SK-N-SH (cell line): Measurements from ENCODE around the gene TLNRD1.

Experiments
- CTCF ChIP-seq: fragments of 200-600 bp; sonication (generic); IDR thresholded peaks from 2 replicates; pipeline ENCODE4 v1.6.1; 2017; ENCODE audit warnings: antibody characterized with exemption, mild to moderate bottlenecking, moderate library complexity
- EP300 ChIP-seq, 2 experiments: IDR thresholded peaks; 2 replicates each; pipeline versions ENCODE4 v1.4.0 to v1.6.1; 2012; ENCODE audit warnings: borderline replicate concordance in 1 of 2, low read depth in 1 of 2, low read length in 1 of 2
- EZH2phosphoT487 ChIP-seq: fragments of 200-600 bp; sonication (generic); IDR thresholded peaks from 2 replicates; pipeline ENCODE4 v1.6.1; 2017; ENCODE audit warnings: low read depth, mixed run types, mild to moderate bottlenecking, antibody characterized with exemption, moderate library complexity, borderline replicate concordance
- FOXJ3 ChIP-seq: sonication (generic); formaldehyde crosslinking; IDR thresholded peaks from 2 replicates; pipeline ENCODE4 v1.5.1; 2020; ENCODE audit warnings: mild to moderate bottlenecking, missing genetic modification reagents
- FOXM1 ChIP-seq: IDR thresholded peaks from 2 replicates; pipeline ENCODE4 v1.4.0; 2012; ENCODE audit warnings: low read depth, mild to moderate bottlenecking
- MXI1 ChIP-seq: IDR thresholded peaks from 2 replicates; pipeline ENCODE4 v1.6.1; 2012; ENCODE audit warnings: mild to moderate bottlenecking, low read depth, low read length, improper control_type of control experiment
- RAD21 ChIP-seq: IDR thresholded peaks from 2 replicates; pipeline ENCODE4 v1.6.1; 2012; ENCODE audit warnings: mild to moderate bottlenecking, low read length
- REST ChIP-seq: IDR thresholded peaks from 2 replicates; pipeline ENCODE4 v1.6.1; 2012; ENCODE audit warnings: mild to moderate bottlenecking, low read depth, low read length, moderate library complexity
- RFX5 ChIP-seq: IDR thresholded peaks from 2 replicates; pipeline ENCODE4 v1.6.1; 2012; ENCODE audit warnings: mild to moderate bottlenecking, improper control_type of control experiment, low read length
- USF1 ChIP-seq: IDR thresholded peaks from 2 replicates; pipeline ENCODE4 v1.4.0; 2012; ENCODE audit warnings: low read depth, borderline replicate concordance
- USF2 ChIP-seq: fragments of 150-350 bp; IDR thresholded peaks from 2 replicates; pipeline ENCODE4 v1.6.1; 2017; ENCODE audit warnings: antibody characterized with exemption, low read length, low read depth, borderline replicate concordance

- TF ChIP-seq USF1 (no peak), CTCF (no peak), REST (no peak), EZH2phosphoT487 (no peak), RAD21 (no peak), EP300 (IDR thresholded peaks at IDR 0.05; ENCODE audit: borderline replicate concordance in 1 of 2, low read depth in 1 of 2, low read length in 1 of 2) (no peak), RFX5 (no peak), FOXM1 (no peak), MXI1 (no peak), USF2 (no peak), FOXJ3 (CRISPR knock-in tag) (no peak)
Observed at GRCh38 chr15:81011593-81011992, 10.9 kb downstream of the TLNRD1 start.
